ENCODE results near the gene LNP1. TPM values are rescaled to one million over a fixed set of nuclear protein-coding genes. Genes with fewer than 3 reads are reported as not detected.

The LNP1 gene
- total RNA-seq, 1 experiment from 2014 or later: 6.7 TPM

DNA sequence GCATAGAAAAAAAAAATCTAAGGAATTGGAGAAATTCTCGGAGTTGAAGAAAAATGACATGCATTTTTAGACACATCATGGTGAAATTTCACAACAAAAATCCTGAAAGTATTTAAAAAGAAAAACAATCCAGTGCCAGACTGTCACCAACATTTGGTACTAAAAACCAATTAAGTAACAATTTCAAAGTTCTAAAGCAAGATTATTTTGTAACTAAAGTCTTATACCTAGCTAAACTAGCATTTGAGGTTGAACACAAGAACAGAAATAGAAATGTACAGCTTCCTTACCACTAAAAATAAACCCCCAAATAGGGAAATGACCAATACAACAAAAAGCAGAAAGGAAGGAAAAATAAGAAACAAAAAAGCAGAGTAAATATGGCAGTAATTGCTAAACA is 12.3 kb upstream of the LNP1 start:
- no peak for DNase-seq (ENCODE audit: low spot score)
- no peak for ATAC-seq
- CTCF ChIA-PET: no interaction called here
- no peak for TF ChIP-seq JUN (CRISPR knock-in tag; IDR thresholded peaks at IDR 0.05)
- TF ChIP-seq NFATC4 (CRISPR knock-in tag; IDR thresholded peaks at IDR 0.05): no peak
- TF ChIP-seq CBFB (CRISPR knock-in tag; IDR thresholded peaks at IDR 0.05; ENCODE audit: low read depth): no peak
- TF ChIP-seq ZNF671 (CRISPR knock-in tag; IDR thresholded peaks at IDR 0.05): no peak
- Mint-ChIP-seq H3K4me1 (peaks cover 5% of the 10 kb centered on the region), H3K36me3 (peaks cover 35% of the 10 kb centered on the region), H3K27me3 (ENCODE audit: low read depth) (no peaks in the 10 kb centered on the region), H3K9me3 (peaks cover 11% of the 10 kb centered on the region), H3K27ac (no peak overlapping the region), H3K4me3 (no peak overlapping the region)
- POLR2A ChIA-PET: no interaction called here

DNA sequence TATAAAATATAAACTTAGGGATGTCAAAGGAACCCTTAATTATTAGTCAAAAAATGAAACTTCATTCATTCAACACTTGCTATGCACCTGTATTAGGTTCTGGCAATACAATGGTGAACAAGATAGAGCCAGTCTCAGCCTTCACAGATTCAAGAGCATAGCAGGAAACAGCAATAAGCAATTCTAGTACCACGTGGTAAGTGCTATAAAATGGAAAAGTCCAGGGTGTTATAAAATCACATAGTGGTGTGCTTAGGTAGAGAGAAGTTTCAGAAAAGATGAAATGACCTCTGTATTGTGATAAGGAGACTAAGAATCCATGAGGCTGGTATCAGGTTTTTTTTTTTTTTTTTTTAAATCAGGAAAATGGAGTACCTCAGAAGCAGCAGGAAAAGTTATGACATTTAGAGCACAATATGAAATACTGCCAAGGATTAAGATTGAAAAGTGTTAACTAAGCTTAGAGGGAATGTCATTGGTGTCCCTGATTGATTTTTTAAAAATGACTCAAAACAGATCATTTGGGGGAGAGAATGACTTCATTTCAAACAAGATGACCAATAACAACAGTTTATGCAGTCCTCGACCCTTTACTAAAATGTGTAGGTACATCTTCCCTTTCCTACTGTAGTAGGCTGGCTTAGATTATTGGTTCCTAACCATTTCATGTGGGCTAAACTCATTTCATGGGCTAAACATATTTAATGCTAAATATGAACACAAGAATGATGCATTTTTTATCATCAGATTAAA is 5.5 kb upstream of the LNP1 start:
- no peak overlapping the region for H3K4me3 Mint-ChIP-seq
- ChIA-PET CTCF (no interaction called here), POLR2A (interaction anchor here (0.5 kb wide), 1 partner anchor 572 kb away, joined by 4 read pairs; no protein-coding TSS in a partner anchor)
- H3K4me1 Mint-ChIP-seq: peaks cover 34% of the 10 kb centered on the region
- H3K36me3 Mint-ChIP-seq: no peaks in the 10 kb centered on the region
- DNase-seq (ENCODE audit: low spot score): no peak
- no peaks in the 10 kb centered on the region for H3K9me3 Mint-ChIP-seq
- ATAC-seq: no peak
- peak overlapping the region; percentile 68; the same call in 1 of the 2 replicates for H3K27ac Mint-ChIP-seq
- H3K27me3 Mint-ChIP-seq (ENCODE audit: low read depth): no peaks in the 10 kb centered on the region
- TF ChIP-seq, protein P1, sequence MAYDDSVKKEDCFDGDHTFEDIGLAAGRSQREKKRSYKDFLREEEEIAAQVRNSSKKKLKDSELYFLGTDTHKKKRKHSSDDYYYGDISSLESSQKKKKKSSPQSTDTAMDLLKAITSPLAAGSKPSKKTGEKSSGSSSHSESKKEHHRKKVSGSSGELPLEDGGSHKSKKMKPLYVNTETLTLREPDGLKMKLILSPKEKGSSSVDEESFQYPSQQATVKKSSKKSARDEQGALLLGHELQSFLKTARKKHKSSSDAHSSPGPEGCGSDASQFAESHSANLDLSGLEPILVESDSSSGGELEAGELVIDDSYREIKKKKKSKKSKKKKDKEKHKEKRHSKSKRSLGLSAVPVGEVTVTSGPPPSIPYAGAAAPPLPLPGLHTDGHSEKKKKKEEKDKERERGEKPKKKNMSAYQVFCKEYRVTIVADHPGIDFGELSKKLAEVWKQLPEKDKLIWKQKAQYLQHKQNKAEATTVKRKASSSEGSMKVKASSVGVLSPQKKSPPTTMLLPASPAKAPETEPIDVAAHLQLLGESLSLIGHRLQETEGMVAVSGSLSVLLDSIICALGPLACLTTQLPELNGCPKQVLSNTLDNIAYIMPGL (CRISPR knock-in tag; IDR thresholded peaks at IDR 0.05): no peak
- no peak for TF ChIP-seq ZNF416 (CRISPR knock-in tag; IDR thresholded peaks at IDR 0.05)
- TF ChIP-seq, protein P2, sequence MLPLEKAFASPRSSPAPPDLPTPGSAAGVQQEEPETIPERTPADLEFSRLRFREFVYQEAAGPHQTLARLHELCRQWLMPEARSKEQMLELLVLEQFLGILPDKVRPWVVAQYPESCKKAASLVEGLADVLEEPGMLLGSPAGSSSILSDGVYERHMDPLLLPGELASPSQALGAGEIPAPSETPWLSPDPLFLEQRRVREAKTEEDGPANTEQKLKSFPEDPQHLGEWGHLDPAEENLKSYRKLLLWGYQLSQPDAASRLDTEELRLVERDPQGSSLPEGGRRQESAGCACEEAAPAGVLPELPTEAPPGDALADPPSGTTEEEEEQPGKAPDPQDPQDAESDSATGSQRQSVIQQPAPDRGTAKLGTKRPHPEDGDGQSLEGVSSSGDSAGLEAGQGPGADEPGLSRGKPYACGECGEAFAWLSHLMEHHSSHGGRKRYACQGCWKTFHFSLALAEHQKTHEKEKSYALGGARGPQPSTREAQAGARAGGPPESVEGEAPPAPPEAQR (CRISPR knock-in tag; IDR thresholded peaks at IDR 0.05): no peak
- no peak for TF ChIP-seq ZNF671 (CRISPR knock-in tag; IDR thresholded peaks at IDR 0.05)
- TF ChIP-seq, protein P3, sequence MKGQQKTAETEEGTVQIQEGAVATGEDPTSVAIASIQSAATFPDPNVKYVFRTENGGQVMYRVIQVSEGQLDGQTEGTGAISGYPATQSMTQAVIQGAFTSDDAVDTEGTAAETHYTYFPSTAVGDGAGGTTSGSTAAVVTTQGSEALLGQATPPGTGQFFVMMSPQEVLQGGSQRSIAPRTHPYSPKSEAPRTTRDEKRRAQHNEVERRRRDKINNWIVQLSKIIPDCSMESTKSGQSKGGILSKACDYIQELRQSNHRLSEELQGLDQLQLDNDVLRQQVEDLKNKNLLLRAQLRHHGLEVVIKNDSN (CRISPR knock-in tag; IDR thresholded peaks at IDR 0.05): no peak
- TF ChIP-seq, protein P4, sequence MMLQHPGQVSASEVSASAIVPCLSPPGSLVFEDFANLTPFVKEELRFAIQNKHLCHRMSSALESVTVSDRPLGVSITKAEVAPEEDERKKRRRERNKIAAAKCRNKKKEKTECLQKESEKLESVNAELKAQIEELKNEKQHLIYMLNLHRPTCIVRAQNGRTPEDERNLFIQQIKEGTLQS (CRISPR knock-in tag; conservative IDR thresholded peaks at IDR 0.05): no peak
- no peak for TF ChIP-seq PRRX2 (CRISPR knock-in tag; IDR thresholded peaks at IDR 0.05)
- TF ChIP-seq, protein P5, sequence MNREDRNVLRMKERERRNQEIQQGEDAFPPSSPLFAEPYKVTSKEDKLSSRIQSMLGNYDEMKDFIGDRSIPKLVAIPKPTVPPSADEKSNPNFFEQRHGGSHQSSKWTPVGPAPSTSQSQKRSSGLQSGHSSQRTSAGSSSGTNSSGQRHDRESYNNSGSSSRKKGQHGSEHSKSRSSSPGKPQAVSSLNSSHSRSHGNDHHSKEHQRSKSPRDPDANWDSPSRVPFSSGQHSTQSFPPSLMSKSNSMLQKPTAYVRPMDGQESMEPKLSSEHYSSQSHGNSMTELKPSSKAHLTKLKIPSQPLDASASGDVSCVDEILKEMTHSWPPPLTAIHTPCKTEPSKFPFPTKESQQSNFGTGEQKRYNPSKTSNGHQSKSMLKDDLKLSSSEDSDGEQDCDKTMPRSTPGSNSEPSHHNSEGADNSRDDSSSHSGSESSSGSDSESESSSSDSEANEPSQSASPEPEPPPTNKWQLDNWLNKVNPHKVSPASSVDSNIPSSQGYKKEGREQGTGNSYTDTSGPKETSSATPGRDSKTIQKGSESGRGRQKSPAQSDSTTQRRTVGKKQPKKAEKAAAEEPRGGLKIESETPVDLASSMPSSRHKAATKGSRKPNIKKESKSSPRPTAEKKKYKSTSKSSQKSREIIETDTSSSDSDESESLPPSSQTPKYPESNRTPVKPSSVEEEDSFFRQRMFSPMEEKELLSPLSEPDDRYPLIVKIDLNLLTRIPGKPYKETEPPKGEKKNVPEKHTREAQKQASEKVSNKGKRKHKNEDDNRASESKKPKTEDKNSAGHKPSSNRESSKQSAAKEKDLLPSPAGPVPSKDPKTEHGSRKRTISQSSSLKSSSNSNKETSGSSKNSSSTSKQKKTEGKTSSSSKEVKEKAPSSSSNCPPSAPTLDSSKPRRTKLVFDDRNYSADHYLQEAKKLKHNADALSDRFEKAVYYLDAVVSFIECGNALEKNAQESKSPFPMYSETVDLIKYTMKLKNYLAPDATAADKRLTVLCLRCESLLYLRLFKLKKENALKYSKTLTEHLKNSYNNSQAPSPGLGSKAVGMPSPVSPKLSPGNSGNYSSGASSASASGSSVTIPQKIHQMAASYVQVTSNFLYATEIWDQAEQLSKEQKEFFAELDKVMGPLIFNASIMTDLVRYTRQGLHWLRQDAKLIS (CRISPR knock-in tag; IDR thresholded peaks at IDR 0.05; ENCODE audit: borderline replicate concordance): no peak
- TF ChIP-seq MYBL2 (CRISPR knock-in tag; IDR thresholded peaks at IDR 0.05): no peak
- no peak for TF ChIP-seq ATF1 (CRISPR knock-in tag; IDR thresholded peaks at IDR 0.05)
- TF ChIP-seq, protein P6, sequence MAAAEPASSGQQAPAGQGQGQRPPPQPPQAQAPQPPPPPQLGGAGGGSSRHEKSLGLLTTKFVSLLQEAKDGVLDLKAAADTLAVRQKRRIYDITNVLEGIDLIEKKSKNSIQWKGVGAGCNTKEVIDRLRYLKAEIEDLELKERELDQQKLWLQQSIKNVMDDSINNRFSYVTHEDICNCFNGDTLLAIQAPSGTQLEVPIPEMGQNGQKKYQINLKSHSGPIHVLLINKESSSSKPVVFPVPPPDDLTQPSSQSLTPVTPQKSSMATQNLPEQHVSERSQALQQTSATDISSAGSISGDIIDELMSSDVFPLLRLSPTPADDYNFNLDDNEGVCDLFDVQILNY (CRISPR knock-in tag; IDR thresholded peaks at IDR 0.05): no peak
- TF ChIP-seq, protein P7, sequence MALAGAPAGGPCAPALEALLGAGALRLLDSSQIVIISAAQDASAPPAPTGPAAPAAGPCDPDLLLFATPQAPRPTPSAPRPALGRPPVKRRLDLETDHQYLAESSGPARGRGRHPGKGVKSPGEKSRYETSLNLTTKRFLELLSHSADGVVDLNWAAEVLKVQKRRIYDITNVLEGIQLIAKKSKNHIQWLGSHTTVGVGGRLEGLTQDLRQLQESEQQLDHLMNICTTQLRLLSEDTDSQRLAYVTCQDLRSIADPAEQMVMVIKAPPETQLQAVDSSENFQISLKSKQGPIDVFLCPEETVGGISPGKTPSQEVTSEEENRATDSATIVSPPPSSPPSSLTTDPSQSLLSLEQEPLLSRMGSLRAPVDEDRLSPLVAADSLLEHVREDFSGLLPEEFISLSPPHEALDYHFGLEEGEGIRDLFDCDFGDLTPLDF (CRISPR knock-in tag; IDR thresholded peaks at IDR 0.05): no peak
- TF ChIP-seq SMAD3 (CRISPR knock-in tag; IDR thresholded peaks at IDR 0.05; ENCODE audit: borderline replicate concordance): no peak
- TF ChIP-seq IRF2 (CRISPR knock-in tag; IDR thresholded peaks at IDR 0.05; ENCODE audit: borderline replicate concordance, low read depth): no peak
- TF ChIP-seq, protein P8, sequence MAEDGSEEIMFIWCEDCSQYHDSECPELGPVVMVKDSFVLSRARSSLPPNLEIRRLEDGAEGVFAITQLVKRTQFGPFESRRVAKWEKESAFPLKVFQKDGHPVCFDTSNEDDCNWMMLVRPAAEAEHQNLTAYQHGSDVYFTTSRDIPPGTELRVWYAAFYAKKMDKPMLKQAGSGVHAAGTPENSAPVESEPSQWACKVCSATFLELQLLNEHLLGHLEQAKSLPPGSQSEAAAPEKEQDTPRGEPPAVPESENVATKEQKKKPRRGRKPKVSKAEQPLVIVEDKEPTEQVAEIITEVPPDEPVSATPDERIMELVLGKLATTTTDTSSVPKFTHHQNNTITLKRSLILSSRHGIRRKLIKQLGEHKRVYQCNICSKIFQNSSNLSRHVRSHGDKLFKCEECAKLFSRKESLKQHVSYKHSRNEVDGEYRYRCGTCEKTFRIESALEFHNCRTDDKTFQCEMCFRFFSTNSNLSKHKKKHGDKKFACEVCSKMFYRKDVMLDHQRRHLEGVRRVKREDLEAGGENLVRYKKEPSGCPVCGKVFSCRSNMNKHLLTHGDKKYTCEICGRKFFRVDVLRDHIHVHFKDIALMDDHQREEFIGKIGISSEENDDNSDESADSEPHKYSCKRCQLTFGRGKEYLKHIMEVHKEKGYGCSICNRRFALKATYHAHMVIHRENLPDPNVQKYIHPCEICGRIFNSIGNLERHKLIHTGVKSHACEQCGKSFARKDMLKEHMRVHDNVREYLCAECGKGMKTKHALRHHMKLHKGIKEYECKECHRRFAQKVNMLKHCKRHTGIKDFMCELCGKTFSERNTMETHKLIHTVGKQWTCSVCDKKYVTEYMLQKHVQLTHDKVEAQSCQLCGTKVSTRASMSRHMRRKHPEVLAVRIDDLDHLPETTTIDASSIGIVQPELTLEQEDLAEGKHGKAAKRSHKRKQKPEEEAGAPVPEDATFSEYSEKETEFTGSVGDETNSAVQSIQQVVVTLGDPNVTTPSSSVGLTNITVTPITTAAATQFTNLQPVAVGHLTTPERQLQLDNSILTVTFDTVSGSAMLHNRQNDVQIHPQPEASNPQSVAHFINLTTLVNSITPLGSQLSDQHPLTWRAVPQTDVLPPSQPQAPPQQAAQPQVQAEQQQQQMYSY (CRISPR knock-in tag; IDR thresholded peaks at IDR 0.05): no peak
